Left cardiac atrium (tissue), 4 donors: ENCODE data around the gene FAIM2. TPM values are rescaled to one million over a fixed set of nuclear protein-coding genes. Genes with fewer than 3 reads are reported as not detected.
A peak's percentile ranks its signal among the peaks of the same experiment; 100 is the strongest.

Experiments
- ATAC-seq, 2 donors: fragments of 200-7000 bp; cut with Tn5 transposase; one replicate each; pipeline ENCODE4 v1.9.1; 2020; ENCODE audit warnings: mild to moderate bottlenecking in 2 of 2, moderate library complexity in 2 of 2
- DNase-seq: peaks from one replicate; pipeline ENCODE4 v3.0.0-alpha.2; 2020
- intact Hi-C, 2 donors: fragments of 100-400 bp; cut with DNase I; formaldehyde crosslinking; loops; one replicate each; pipeline versions ENCODE4 v1.14.1 to v1.15.1; 2022 to 2023
- total RNA-seq, 2 donors: library from RNA; stranded (reverse); fragmentation: NEBNext Ultra II Directional; extraction: Animal tissue kit (Norgen Biotek cat#: 25700); gene quantifications; one replicate each; pipeline ENCODE4 v1.2.1, GENCODE V29; 2021
- donor health status: DM: no; HTN: yes; CAD: no.
- donor health status: DM: no; HTN: yes; CAD: no; lungs with severe emphysema.
- donor health status: DM: yes; HTN: yes; CAD: no.
- donor health status: Dilated cardiomyopathy.

The FAIM2 gene
- total RNA-seq, 2 donors from 2014 or later, result 6.4 to 25.9 TPM

DNA sequence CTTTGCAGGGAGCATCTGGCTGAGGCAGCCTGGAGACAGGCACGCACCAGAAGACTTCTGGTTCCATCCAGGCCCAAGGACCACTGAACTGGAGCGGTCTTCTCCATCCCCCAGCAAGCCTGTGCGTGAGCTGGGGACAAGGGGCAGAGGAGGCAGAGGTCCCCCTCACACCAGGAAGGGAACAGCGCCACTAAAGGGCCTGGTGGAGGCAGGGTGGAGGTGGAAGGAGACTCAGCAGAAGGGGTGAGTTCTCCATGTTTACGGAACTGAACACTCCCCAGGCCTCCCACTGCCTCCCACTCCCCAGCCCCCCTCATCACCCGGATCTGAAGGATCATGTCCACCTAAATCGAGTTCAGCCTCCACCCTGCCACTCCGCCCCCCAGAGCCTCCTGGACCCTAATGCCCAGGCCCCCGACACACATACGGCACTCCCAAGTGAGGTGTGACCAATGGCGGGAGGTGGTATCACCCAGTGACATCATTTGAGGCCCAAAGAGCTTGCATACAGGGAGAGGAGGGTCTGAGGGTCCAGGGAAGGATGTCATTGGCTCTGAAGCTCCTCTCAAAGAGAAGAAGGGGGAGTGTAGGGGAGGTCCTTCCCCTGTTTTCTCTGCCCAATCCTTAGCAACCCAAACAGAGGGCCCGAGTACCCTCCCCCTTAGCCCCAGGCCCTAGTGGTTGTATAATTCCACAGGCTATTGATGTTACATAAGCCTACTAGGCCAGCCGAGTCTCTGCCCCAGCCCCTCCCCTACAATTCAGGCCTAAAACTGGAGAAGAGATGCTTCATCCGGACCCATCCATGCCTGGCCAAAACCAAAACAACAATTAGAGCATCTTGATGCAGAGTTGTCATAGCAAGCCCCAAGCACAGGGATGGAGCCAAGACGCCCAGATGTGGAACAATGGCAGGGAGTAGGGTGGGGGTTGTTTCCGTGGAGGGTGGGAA is 1.0 kb downstream of the FAIM2 start:
- peak; percentile 3 to 14 for ATAC-seq
- peak; percentile 19 for DNase-seq

DNA sequence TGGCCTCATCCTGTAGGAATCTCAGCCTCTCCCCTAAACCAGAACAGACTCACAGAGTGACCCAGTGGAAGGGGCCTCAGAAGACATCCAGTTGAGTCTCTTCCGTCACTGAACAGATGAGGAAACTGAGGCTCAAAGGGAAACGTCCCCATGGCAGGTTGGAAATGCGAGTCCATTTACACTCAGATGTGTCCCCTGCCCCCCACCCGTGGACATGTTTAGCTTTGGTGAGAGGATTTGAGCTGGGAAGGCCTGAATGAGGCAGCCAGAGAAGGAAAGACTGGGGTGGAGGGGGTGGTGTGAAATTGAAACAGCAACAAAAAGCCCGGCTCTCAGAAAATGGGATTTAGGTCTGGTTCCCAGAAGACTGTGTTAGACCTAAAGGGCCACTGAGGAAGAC is 1.7 kb downstream of the FAIM2 start:
- intact Hi-C loops, result no loop called here
- ATAC-seq (no peak), DNase-seq (peak; percentile 10)

More for the DNA sequence above, 1.0 kb downstream of the FAIM2 start:
- intact Hi-C loops, result no loop called here

DNA sequence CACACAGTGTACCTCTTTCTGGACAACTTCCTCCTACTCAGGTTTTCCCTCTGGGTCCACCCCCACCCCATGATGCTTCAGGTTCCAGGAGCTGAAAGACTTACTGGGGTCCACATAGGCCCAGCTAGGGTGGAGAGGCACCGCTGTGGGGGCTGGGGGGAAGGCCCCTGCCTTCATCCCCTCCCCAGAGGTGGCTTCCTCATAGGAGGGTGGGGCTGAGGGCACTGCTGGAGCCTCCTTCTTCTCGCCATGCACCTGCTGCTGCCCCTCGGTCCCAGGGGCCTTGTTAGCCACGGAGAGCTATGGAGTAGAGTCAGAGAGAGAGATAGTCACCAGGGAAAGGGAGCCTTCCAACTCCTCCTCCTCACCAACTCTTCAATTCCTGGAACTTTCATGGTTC is 2.7 kb downstream of the FAIM2 start:
- intact Hi-C loops, result no loop called here

DNA sequence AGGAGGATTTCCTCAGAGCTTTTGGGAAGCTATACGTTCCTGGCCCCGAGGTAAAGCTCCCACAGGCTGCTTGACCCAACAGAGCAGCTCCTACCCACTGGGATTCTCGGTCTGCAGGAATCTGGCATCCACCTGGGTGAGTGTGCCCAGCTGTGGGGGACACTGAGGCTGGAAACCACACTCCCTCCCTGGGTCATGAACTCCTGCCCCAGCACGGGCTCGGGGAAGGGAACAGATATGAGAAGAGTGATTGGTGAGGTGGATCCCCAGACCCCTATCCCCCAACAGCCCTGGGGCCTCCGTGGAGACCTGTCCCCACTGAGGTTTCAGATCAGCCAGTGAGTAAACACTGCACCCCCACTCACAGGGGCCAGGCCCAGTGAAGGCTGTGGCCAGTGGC is 3.3 kb downstream of the FAIM2 start:
- intact Hi-C loops, result no loop called here
- ATAC-seq (no peak), DNase-seq (peak; percentile 6)

More for the DNA sequence above, 2.7 kb downstream of the FAIM2 start:
- ATAC-seq (no peak), DNase-seq (peak; percentile 4)

DNA sequence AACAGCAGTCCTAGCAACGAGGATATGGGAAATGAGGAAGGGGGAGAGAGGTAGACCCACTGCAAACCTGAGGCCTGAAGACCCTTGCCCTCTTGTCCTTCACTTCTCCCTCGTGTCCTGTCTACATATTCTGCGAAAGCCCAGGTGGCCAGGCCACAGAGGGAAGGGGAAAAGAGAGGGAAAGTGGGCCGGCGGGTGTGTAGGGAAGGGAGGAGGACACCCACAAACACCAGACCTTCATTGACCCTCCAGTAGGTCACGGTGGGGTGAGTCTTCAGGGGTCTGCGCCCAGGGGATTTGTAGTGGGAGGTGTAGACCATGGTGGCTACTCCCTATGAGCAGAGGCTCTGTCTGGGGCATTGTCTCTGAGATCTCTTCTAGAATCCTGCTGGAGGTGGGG is 3.8 kb downstream of the FAIM2 start:
- intact Hi-C loops, result no loop called here
- ATAC-seq (no peak), DNase-seq (peak; percentile 7)

DNA sequence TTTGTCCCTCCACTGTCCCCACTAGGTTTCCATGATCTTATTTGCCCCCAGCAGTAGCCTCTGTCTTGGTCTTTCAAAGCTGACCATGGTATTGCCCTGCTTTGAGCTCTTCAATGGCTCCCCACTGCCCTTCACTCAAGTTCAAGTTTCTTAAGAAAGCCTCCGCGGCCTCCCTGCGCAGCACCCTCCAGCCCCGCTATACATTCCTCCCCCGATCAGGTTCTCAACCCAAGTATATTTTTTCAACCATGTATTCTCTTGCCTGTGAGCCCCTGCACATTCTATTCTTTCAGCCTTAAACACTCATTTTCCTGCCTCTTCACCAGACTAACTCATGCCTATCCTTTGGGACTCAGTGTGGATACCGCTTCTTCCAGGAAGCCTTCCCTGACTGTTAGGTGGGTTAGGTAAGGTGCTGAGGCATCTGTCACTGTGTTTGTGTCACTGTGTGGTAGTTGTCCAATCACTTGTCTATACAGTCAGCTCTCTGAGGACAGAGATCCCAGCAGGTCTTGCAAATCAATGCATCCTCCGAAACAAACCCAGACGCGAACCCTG is 4.3 kb downstream of the FAIM2 start:
- DNase-seq (peak; percentile 1), ATAC-seq (no peak)
- intact Hi-C loops, result no loop called here

DNA sequence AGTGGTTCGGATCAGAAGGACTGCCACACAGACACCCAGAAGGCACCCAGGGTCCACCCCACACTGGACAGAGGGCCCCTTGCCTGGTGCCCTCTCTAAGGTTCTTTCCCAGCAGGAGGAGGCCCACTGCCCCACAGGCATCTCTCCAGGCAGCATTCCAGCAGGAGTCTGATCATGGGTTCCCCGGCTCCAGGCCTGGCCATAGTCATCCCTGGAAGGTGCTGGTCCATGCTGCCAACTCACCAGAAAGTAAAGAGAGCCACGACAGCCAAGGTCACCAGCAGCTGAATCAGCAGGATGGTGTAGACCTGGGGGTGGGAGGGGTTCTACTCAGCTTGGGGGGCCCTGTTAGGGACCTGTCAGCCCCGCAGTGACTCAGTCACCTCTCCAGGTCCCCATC is 6.4 kb downstream of the FAIM2 start:
- intact Hi-C loops, result no loop called here
- DNase-seq (peak; percentile 15), ATAC-seq (no peak)

DNA sequence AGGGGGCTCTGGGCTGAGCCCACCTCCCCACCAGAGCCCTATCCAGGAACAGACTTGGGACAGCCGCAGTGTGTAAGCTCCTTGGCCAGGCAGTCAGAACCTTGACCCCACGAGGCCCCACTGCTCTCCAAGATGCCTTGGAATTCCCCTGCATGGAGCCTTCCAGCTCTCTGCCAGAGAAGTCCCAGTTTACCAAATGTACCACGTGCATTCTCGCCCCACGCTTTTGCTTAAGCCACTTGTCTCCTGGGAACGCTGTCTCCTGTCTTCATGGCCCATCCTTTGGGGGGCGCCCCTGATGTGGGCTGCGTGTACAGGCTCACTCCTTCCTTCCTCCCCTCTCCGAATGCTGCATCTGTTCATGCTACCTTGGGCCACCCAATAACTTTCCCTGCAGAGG is 7.9 kb downstream of the FAIM2 start:
- intact Hi-C loops, result no loop called here
- DNase-seq (peak; percentile 17), ATAC-seq (peak in 1 of 2 donors; percentile 48)

DNA sequence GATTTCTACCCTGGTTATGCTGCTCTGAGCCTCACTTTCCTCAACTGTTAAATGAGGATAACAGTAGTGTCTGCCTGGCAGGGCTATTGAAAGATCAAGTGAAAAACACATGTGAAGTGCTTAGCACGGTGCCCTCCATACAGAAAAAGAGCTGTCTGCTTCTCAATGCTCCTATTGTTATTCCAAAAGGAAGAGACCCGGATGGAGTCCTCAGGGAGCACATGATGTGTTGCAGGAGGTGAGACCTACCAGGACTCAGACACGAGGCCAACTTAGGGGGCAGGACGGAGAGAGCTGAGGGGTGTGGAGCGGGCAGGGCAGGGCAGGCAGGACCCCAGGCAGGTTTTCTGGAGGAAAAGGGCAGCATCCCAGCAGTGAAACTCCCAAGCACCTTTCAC is 8.9 kb downstream of the FAIM2 start:
- DNase-seq, result peak; percentile 4
- intact Hi-C loops, result no loop called here
- no peak for ATAC-seq

DNA sequence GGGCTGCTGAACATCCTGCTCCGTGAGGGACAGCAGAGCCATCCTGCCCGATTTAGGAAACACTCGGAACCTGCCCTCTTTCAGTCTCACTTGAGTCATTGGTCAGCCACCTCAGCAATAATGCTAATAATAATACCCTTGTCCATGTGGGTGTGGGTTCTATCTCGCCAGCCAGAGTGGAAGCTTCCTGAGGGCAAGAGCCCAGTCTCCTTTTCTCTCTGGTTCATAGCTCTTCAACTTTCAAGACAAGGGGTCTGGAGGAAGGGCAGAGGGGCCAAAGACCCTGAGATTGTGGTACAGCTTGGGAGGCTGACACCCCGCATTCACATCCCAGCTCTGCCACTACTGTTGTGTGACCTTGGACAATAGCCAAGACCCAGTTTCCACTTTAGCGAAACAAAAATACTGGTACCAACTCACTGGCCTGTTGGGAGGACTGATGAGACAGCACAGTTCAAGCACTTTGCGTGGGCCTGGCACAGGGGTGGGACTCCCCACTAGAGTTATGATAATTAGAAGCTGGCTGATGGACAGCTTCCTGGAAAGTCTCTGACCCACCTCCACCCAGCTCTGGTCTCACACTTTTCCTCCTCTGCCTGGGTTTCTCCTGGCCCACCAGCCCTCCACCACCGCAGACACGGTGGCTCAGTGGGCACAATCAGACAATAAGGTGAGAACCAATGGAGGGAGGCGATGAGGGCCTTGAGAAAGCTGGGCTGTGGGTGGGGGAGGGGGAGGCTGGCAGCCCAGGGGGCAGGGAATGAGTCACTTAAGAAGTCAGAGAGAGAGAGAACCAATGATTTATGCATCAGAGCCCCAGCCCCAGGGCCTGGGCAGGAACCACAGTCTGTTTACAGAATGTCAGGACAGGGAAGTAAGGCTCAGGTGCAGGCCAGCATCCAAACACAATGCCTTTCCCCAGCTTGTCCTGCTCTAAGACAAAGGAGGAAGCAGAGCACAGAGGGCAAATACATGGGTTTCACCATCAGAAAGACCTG is 9.6 kb downstream of the FAIM2 start:
- intact Hi-C loops, result no loop called here
- DNase-seq, result peak; percentile 14
- ATAC-seq, result no peak

DNA sequence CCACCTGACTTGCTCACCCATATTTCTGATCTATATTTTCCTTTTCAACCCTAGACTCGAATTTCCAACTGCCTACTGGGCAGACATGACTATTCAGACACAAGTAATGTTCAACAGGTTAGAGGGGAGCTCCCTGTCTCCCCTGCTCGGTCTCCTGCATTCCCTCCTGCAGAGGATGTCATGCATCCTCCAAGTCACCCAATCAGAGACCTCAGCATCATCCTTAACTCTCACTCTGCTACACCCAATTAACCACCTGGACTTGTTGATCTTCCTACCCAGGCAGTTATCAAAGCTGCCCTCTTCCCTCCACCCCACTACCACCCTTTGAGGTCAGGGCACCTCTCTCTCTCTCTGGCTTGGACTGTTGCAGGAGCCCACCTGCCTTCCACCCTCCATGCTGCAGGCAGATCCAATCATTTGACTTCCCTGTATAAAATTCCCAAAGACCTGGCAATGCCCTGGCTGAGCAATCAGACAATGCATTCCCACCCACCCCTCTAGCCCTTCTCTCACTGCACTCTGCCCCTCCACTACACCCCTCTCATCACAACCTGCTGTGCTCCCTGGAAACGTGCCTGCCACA is 10.9 kb downstream of the FAIM2 start:
- no peak for ATAC-seq
- intact Hi-C loops, result no loop called here
- no peak for DNase-seq

DNA sequence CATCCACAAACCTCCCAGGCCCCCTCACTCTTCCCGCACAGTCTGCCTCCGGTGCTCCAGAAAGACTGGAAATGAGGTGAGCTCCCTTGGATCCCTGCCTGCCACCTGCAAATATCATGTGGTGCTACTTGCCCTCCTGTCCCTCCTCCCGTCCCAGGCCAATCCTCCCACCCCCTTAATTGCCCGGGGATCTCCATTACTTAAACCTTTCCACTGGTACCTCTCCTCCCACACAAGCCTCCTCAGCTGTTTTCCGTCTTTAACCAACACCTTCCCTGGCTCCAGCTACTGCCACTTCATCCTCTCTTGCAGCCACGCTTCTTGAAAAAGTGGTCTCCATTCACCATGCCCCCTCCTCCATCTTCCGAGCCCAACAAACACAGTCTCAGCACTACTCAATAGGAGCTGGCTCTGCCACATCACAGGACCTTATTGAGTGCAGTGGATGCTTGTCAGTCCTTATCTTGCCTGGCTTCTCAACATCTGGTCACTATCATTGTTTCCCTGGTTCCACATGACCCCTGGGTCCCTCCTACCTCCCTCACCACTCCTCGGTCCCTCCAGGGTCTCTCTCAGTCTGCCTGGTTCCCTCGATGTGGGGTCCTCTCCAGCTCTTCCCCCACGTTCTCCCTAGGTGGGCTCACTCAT is 11.5 kb downstream of the FAIM2 start:
- ATAC-seq (no peak), DNase-seq (peak; percentile 4)
- intact Hi-C loops, result no loop called here

DNA sequence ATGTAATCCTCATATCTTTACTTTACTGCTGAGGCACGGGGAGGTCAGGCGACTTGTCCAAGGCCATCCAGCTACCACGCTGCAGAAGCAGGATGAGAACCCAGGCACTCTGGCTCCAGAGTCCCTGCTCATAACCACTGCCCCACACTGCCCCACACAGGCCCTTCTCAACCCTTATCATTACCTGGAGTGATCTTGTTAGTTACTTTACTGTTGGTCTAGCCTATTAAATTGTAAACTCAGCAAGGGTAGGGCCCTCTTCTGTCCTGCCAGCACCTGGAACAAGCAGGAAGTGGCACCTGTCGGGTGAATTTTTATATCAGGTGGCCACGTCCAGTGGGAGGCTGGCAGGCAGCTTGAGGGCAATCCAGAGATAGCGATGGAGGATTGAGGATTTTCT is 12.2 kb downstream of the FAIM2 start:
- peak; percentile 6 for DNase-seq
- ATAC-seq, result no peak
- intact Hi-C loops, result no loop called here

DNA sequence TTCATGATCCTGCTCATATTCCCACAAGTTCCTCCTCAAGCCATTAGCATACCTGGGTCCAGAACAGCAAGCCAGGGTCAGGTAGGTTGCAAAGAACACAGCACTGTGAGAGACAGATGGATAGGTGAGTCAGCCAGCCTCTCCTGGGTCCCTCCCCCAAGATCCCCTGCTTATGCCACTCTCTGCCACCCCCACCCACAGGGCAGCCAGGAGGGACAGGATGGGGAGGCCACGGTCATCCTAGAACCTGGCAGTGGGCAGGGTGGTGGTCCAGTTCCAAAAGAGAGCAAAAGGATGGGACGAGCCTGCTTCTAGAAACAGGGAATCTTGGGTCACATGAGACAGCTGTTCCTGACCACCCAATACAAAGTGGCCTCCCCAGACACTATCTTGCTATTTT is 12.7 kb downstream of the FAIM2 start:
- ATAC-seq (no peak), DNase-seq (peak; percentile 4)
- intact Hi-C loops, result no loop called here

DNA sequence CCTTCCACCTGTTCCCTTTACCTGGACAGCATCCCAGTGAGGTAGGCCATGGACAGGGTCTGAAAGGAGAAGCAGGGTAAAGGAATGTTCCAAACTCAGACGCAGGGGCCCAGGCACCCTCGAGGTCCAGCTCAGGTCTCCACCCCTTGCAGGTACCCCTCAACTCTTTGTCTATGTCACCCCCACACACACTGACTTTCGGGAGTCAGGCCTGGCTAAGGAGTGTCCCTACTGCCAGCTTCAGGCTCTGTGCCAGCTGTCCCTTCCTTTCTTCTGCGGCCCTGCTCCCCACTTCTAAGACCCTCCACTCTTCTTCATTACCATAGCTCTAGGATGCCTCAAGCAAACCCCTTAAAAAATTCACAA is 13.6 kb downstream of the FAIM2 start:
- ATAC-seq, result no peak
- intact Hi-C loops, result no loop called here
- no peak for DNase-seq

DNA sequence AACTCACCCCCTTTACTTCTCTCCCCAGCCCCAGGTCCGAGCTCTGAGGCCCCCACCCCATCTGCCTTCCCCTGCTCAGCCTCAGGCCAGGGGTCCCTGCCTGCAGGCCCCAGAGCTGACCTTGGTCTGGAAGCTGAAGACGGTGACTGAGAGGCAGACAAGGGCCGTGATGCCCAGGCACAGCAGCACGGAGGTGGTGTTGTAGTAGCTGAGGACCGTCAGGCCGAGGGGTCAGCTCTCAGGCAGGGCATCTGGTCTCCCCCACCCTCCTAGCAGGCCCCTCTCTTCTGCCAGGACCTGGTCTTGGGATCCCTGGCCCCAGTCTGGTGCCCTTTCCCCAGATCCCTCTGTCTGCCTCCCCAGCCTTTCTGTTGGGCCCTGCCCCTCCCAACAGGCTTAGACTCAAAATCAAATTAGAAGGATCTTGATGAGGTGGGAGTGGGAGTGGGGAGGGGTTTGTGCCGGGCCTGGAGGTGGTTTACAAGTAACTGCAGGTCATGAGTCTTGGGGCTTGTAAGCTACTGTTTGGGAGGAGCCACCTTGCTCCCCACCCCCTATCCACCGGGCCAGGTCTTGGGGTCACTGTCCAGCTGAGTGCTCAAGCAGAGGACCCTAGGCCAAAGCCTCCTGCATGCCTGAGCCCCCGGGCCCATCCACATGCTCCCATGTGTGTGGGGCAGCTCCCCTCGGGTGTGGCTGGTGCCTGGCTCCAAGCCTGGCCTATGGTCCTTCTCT is 14.2 kb downstream of the FAIM2 start:
- intact Hi-C loops, result no loop called here

DNA sequence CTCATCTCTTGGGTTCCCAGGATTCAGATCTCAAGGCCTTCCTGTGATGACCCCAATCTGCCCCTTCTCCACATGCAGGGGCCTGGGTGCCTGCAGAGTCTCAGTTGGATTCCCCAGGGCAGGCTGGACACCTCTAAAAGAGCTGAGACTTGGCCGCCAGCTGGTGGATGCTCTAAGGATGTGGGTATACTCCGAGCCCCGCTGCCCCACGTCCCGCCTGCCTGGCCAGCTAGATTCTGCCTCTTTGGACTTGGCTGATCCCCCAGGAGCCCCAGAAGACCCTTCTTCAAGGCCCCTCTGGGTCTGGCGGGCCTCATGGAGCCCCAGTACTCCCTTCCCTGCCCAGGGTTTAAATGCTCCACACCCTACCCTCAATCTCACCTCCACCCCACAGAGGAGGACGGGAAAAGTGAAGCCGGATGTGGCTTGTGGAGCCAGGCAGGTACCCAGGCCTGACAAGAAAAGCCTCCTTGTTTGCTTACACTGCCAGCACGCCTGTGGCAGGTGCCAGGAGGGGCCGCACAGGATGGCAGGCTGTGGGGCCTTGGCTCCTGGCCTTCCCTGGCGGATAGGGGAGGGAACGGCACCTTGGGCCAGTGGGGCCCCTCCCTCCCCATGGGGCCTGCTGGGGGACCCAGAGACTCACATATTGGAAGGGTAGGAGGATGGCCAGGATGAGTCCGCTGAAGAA is 15.1 kb downstream of the FAIM2 start:
- no peak for DNase-seq
- intact Hi-C loops, result no loop called here
- ATAC-seq, result no peak

More for the DNA sequence above, 14.2 kb downstream of the FAIM2 start:
- ATAC-seq (no peak), DNase-seq (no peak)
